Stomach smooth muscle (tissue), 2 donors: ENCODE measurements around the gene PBXIP1.
"Not testable (repeated sequence)": the region's sequence is repeated elsewhere in the genome, so short reads cannot be mapped to it uniquely, and the experiment has no call there.

Source experiments
- H3K27ac ChIP-seq: one replicate; pipeline ENCODE4 v1.7.0; 2013; ENCODE audit warnings: mild to moderate bottlenecking, low read length, inconsistent platforms
- H3K27me3 ChIP-seq, 2 donors: one replicate each; pipeline ENCODE4 v1.7.0; 2013; ENCODE audit warnings: low read length in 2 of 2; ENCODE audit not compliant: insufficient read depth in 2 of 2, control insufficient read depth in 1 of 2
- H3K36me3 ChIP-seq, 2 donors: one replicate each; pipeline ENCODE4 v1.7.0; 2013; ENCODE audit warnings: low read length in 2 of 2; ENCODE audit not compliant: control insufficient read depth in 2 of 2, insufficient read depth in 2 of 2
- H3K4me1 ChIP-seq: one replicate; pipeline ENCODE4 v1.7.0; 2013; ENCODE audit warnings: low read length; ENCODE audit not compliant: control insufficient read depth, insufficient read depth
- H3K4me3 ChIP-seq, 2 donors: one replicate each; pipeline ENCODE4 v1.7.0; 2013; ENCODE audit warnings: low read length in 2 of 2
- H3K9ac ChIP-seq, 2 donors: one replicate each; pipeline ENCODE4 v1.7.0; 2013; ENCODE audit warnings: low read length in 2 of 2, mild to moderate bottlenecking in 1 of 2
- H3K9me3 ChIP-seq, 2 donors: one replicate each; pipeline ENCODE4 v1.7.0; 2013; ENCODE audit warnings: low read length in 2 of 2; ENCODE audit not compliant: control insufficient read depth in 2 of 2
- donor health status: healthy.
- donor health status: Pancreatic carcinoma.

PBXIP1 gene

GRCh38 chr1:154982341-154982740, 26.4 kb upstream of the PBXIP1 start:
- Histone ChIP-seq H3K4me1 (peaks cover 17% of the 10 kb centered on the region), H3K4me3 (peak overlapping the region; percentile 83 to 94), H3K9ac (peak overlapping the region; percentile 44 to 55), H3K27ac (peak overlapping the region; percentile 1), H3K9me3 (no peaks in the 10 kb centered on the region), H3K27me3 (no peaks in the 10 kb centered on the region), H3K36me3 (peaks cover 5 to 7% of the 10 kb centered on the region in 2 donors)

GRCh38 chr1:154978360-154978759, 22.5 kb upstream of the PBXIP1 start:
- Histone ChIP-seq H3K27me3 (no peaks in the 10 kb centered on the region), H3K36me3 (peaks cover 4 to 7% of the 10 kb centered on the region in 2 donors), H3K4me1 (peaks cover 20% of the 10 kb centered on the region), H3K9me3 (no peaks in the 10 kb centered on the region), H3K9ac (no peak overlapping the region), H3K27ac (no peak overlapping the region), H3K4me3 (no peak overlapping the region)

GRCh38 chr1:154977762-154978161, 21.9 kb upstream of the PBXIP1 start:
- H3K27ac ChIP-seq, H3K36me3 ChIP-seq, H3K9ac ChIP-seq, H3K27me3 ChIP-seq, H3K9me3 ChIP-seq, H3K4me3 ChIP-seq: not testable (repeated sequence)
- peaks cover 24% of the 10 kb centered on the region for H3K4me1 ChIP-seq

DNA sequence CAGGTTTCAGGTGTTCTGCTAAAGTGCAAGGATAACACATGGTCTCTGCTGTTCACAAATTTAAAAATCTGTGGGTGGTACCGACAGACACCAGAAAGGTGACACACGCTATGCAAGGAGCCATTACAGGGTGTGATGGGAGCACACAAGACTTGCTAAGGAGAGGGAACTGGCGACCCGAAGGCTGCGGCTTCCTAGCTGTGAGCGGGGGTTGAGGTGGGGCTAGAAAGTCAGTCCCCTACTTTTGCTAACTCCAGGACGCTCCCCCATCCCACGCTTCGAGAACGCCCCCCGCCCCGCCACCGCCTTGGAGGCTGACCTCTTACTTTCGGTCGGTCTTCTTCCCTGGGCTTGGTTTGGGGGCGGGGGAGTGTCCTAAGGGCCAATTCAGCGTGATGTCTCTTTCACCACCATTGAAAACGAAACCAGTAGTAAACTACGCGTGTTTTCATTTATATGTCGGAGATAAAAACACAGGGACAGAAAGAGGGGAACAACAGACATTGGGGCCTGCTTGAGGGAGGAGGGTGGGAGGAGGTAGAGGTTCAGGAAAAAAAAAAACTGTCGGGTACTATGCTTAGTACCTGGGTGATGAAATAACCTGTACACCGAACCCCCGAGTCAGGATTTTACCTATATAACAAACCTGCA, 19.6 kb upstream of the PBXIP1 start:
- H3K36me3 ChIP-seq, result peaks cover 4 to 7% of the 10 kb centered on the region in 2 donors
- H3K27me3 ChIP-seq, result no peaks in the 10 kb centered on the region
- H3K27ac ChIP-seq, result peak overlapping the region; percentile 99
- peak overlapping the region; percentile 78 to 86 for H3K4me3 ChIP-seq
- peaks cover 39% of the 10 kb centered on the region for H3K4me1 ChIP-seq
- H3K9me3 ChIP-seq, result no peaks in the 10 kb centered on the region
- H3K9ac ChIP-seq, result peak overlapping the region; percentile 70 to 86

- H3K4me1 ChIP-seq, result peaks cover 45% of the 10 kb centered on the region
- peak overlapping the region; percentile 70 to 86 for H3K9ac ChIP-seq
- peak overlapping the region; percentile 99 for H3K27ac ChIP-seq
Observed at GRCh38 chr1:154974808-154975408, 19.0 kb upstream of the PBXIP1 start.

GRCh38 chr1:154974102-154974807, 18.4 kb upstream of the PBXIP1 start, which contains the start of gene CKS1B:
Gene CKS1B (plus strand): TSS chr1:154974681. CDS start chr1:154974746, 65 bp downstream.
- peaks cover 0 to 7% of the 10 kb centered on the region in 2 donors for H3K36me3 ChIP-seq
- H3K4me1 ChIP-seq, result peaks cover 51% of the 10 kb centered on the region
- H3K27ac ChIP-seq, result peak within 1 kb of the TSS; percentile 99
- no peaks in the 10 kb centered on the region for H3K27me3 ChIP-seq
- H3K4me3 ChIP-seq, result peak within 1 kb of the TSS; percentile 78 to 86
- H3K9ac ChIP-seq, result peak within 1 kb of the TSS; percentile 92 to 99
- H3K9me3 ChIP-seq, result no peaks in the 10 kb centered on the region

More at GRCh38 chr1:154974808-154975408, 19.0 kb upstream of the PBXIP1 start:
- Histone ChIP-seq H3K27me3 (no peaks in the 10 kb centered on the region), H3K36me3 (peaks cover 4 to 7% of the 10 kb centered on the region in 2 donors), H3K9me3 (no peaks in the 10 kb centered on the region), H3K4me3 (peak overlapping the region; percentile 78 to 86)

GRCh38 chr1:154973344-154974101, 17.6 kb upstream of the PBXIP1 start:
- H3K27me3 ChIP-seq, result no peaks in the 10 kb centered on the region
- peak overlapping the region; percentile 68 to 86 for H3K4me3 ChIP-seq
- H3K36me3 ChIP-seq, result peaks cover 4 to 7% of the 10 kb centered on the region in 2 donors
- H3K27ac ChIP-seq, result peak overlapping the region; percentile 99
- peak overlapping the region; percentile 92 to 99 for H3K9ac ChIP-seq
- peaks cover 57% of the 10 kb centered on the region for H3K4me1 ChIP-seq
- no peaks in the 10 kb centered on the region for H3K9me3 ChIP-seq

DNA sequence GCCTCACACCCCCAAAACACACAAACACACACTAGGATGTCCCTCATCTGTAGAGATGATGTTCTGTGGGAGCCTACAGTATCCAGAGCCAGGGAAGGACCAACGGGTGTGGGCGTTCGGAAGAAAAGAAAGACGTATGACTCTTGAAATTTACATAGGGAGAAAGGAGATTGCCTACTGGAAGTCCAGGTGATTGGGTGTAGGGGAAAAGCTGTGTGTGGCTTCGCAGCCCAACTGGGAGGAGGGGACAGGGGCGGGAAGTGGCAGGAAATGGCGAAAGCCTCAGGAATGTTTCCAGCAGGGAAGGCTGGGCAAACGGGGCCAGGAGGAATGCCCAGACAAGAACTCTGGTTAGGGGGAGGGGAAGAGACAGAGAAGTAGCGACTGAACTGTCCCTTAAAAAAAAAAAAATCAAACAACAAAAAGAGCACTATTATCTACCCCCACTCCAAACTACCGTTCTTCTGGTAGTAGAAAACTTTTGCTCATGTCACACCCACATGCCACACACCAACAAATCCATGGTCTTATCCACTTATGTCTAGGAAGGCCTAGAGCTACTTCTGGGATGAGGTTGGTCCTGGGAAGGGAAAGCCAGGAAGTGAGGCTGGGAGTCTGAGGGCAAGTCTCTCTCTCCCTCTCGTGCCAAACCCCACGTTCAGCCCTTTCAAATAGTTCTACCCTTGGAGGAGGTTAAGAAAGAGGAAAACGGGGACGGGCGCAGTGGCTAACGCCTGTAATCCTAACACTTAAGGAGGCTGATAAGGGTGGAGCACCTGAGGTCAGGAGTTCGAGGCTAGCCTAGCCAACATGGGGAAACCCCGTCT, 16.8 kb upstream of the PBXIP1 start:
- Histone ChIP-seq H3K9ac (peak overlapping the region; percentile 66 to 92), H3K4me3 (peak overlapping the region; percentile 47 to 86), H3K4me1 (peaks cover 57% of the 10 kb centered on the region), H3K9me3 (no peaks in the 10 kb centered on the region), H3K36me3 (peaks cover under 1 to 10% of the 10 kb centered on the region in 2 donors), H3K27ac (peak overlapping the region; percentile 99), H3K27me3 (no peaks in the 10 kb centered on the region)

DNA sequence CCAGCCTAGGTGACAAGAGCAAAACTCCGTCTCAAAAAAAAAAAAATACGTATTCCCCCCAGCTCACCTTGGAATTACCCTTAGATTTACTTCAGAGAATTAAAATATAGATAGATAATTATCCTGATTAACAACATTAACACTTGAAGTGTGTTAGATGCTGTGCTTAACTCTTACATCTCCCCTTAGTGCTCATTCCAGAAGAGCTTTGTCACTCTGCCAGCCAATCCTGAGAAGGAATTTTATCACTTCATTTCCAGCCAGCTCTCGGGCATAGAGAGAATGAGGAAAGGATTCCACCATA, 16.3 kb upstream of the PBXIP1 start:
- H3K36me3 ChIP-seq, result peaks cover 6 to 16% of the 10 kb centered on the region in 2 donors
- no peaks in the 10 kb centered on the region for H3K9me3 ChIP-seq
- H3K4me1 ChIP-seq, result peaks cover 57% of the 10 kb centered on the region
- no peaks in the 10 kb centered on the region for H3K27me3 ChIP-seq
- peak overlapping the region; percentile 55 to 92 for H3K9ac ChIP-seq
- peak overlapping the region in 1 of 2 donors; percentile 86 for H3K4me3 ChIP-seq
- H3K27ac ChIP-seq, result peak overlapping the region; percentile 99
